Fibroblast of mammary gland (primary cell): Measurements from ENCODE around the gene INPP4B.
A peak's percentile ranks its signal among the peaks of the same experiment; 100 is the strongest.

ENCODE experiments used
- DNase-seq: peaks from one replicate; pipeline ENCODE4 v3.0.0-alpha.2; 2010; ENCODE audit warnings: low read depth
- H3K4me3 ChIP-seq: 2 replicates; pipeline ENCODE4 v1.5.1; 2011; ENCODE audit warnings: low read depth, mild to moderate bottlenecking, low read length, moderate library complexity; ENCODE audit not compliant: control insufficient read depth
- CTCF ChIP-seq: conservative IDR thresholded peaks from 2 replicates; pipeline ENCODE4 v1.5.1; 2011; ENCODE audit warnings: low read depth, low read length, inconsistent platforms; ENCODE audit not compliant: control insufficient read depth, insufficient read depth

Gene INPP4B

GRCh38 chr4:142092941-142093340, 753.2 kb downstream of the INPP4B start:
- no peak for TF ChIP-seq CTCF
- no peak overlapping the region for H3K4me3 ChIP-seq
- DNase-seq, result no peak

GRCh38 chr4:142091691-142092182, 754.4 kb downstream of the INPP4B start:
- peak; percentile 100 for DNase-seq
- H3K4me3 ChIP-seq, result no peak overlapping the region
- TF ChIP-seq CTCF, result no peak

GRCh38 chr4:142091085-142091513, 755.0 kb downstream of the INPP4B start:
- no peak for TF ChIP-seq CTCF
- DNase-seq, result peak; percentile 100
- H3K4me3 ChIP-seq, result no peak overlapping the region

- DNase-seq, result peak; percentile 92
- no peak overlapping the region for H3K4me3 ChIP-seq
- TF ChIP-seq CTCF, result no peak
Measured at GRCh38 chr4:142088906-142089305, 757.2 kb downstream of the INPP4B start.

GRCh38 chr4:142085513-142086292, 760.4 kb downstream of the INPP4B start:
- no peak overlapping the region for H3K4me3 ChIP-seq
- no peak for DNase-seq
- no peak for TF ChIP-seq CTCF

- TF ChIP-seq CTCF, result no peak
- DNase-seq, result no peak
- no peak overlapping the region for H3K4me3 ChIP-seq
Measured at GRCh38 chr4:142083264-142083663, 762.8 kb downstream of the INPP4B start.
